B cell (primary cell): ENCODE data around the gene OR10R2. TPM values are rescaled to one million over a fixed set of nuclear protein-coding genes. Genes with fewer than 3 reads are reported as not detected.

Experiments used
- ATAC-seq: fragments of 200-7000 bp; cut with Tn5 transposase; one replicate; pipeline ENCODE4 v1.10.0; 2021; ENCODE audit warnings: low read depth, mild to moderate bottlenecking, moderate number of reproducible peaks, moderate library complexity
- CTCF ChIA-PET: fragments of 350-600 bp; sonication (Branson Sonifier 250); formaldehyde crosslinking; loops from one replicate; lab custom pipeline; 2021; ENCODE audit warnings: antibody characterized with exemption, inconsistent platforms; lab: Charles Lee
- POLR2A ChIA-PET: fragments of 350-600 bp; sonication (Branson Sonifier 250); formaldehyde crosslinking; loops from one replicate; lab custom pipeline; 2021; ENCODE audit warnings: antibody characterized with exemption; lab: Charles Lee
- DNase-seq: peaks from one replicate; pipeline ENCODE4 v3.0.0; 2013
- H2AFZ ChIP-seq: 2 replicates; pipeline ENCODE4 v1.6.1; 2012; ENCODE audit warnings: mild to moderate bottlenecking, low read depth, low read length; ENCODE audit not compliant: insufficient read depth, poor library complexity, severe bottlenecking
- H3K27ac ChIP-seq, 2 donors: 1 replicate in 1 of 2; 2 replicates in 1 of 2; pipeline ENCODE4 v1.5.1; 2012 to 2013; ENCODE audit warnings: low read length in 2 of 2, mild to moderate bottlenecking in 2 of 2, moderate library complexity in 1 of 2
- H3K27me3 ChIP-seq, 4 experiments: fragments of 200-600 bp in 1 of 4; sonication (generic) in 1 of 4; replicated peaks in 1 of 4; 1 replicate in 2 of 4; 2 replicates in 2 of 4; pipeline versions ENCODE4 v1.6.1 to v1.7.0; 2013 to 2016; ENCODE audit warnings: low read length in 3 of 4, mild to moderate bottlenecking in 2 of 4, mixed read lengths in 1 of 4, moderate library complexity in 1 of 4; ENCODE audit not compliant: insufficient read depth in 4 of 4, control insufficient read depth in 3 of 4; ENCODE audit errors: control extremely low read depth in 1 of 4
- H3K36me3 ChIP-seq, 2 experiments: replicated peaks in 1 of 2; 1 replicate in 1 of 2; 2 replicates in 1 of 2; pipeline versions ENCODE4 v1.6.1 to v1.7.1; 2013; ENCODE audit warnings: low read length in 1 of 2; ENCODE audit not compliant: insufficient read depth in 2 of 2, control insufficient read depth in 1 of 2; ENCODE audit errors: control extremely low read depth in 1 of 2, extremely low read depth in 1 of 2
- H3K4me1 ChIP-seq, 2 donors: fragments of 200-600 bp in 1 of 2; sonication (generic) in 1 of 2; 1 replicate in 1 of 2; 2 replicates in 1 of 2; pipeline versions ENCODE4 v1.5.1 to v1.6.1; 2013 to 2017; ENCODE audit warnings: low read length in 2 of 2; ENCODE audit not compliant: control insufficient read depth in 2 of 2, insufficient read depth in 2 of 2
- H3K4me2 ChIP-seq: replicated peaks from 2 replicates; pipeline ENCODE3; 2012; ENCODE audit warnings: mild to moderate bottlenecking, low read depth, low read length; ENCODE audit not compliant: poor library complexity, severe bottlenecking
- H3K4me3 ChIP-seq, 5 experiments: fragments of 200-600 bp in 1 of 5; sonication (generic) in 1 of 5; 1 replicate in 3 of 5; 2 replicates in 2 of 5; pipeline versions ENCODE4 v1.5.1 to v1.7.0; 2011 to 2016; ENCODE audit warnings: low read length in 4 of 5, mild to moderate bottlenecking in 4 of 5, low read depth in 2 of 5, control low read depth in 1 of 5, moderate library complexity in 1 of 5; ENCODE audit not compliant: insufficient read depth in 1 of 5; ENCODE audit errors: control extremely low read depth in 1 of 5, extremely low read depth in 1 of 5
- H3K79me2 ChIP-seq: fragments of 200-600 bp; sonication (generic); one replicate; pipeline ENCODE4 v1.6.0; 2016; ENCODE audit warnings: low read length; ENCODE audit not compliant: control insufficient read depth, insufficient read depth
- H3K9ac ChIP-seq: fragments of 200-600 bp; sonication (generic); 2 replicates; pipeline ENCODE4 v1.6.1; 2017; ENCODE audit warnings: mild to moderate bottlenecking, low read length, moderate library complexity
- H3K9me3 ChIP-seq, 3 donors: one replicate each; pipeline versions ENCODE4 v1.6.1 to v1.7.1; 2013; ENCODE audit warnings: low read length in 2 of 3; ENCODE audit not compliant: control insufficient read depth in 2 of 3, insufficient read depth in 1 of 3; ENCODE audit errors: control extremely low read depth in 1 of 3
- H4K20me1 ChIP-seq: 2 replicates; pipeline ENCODE4 v1.6.0; 2012; ENCODE audit warnings: mild to moderate bottlenecking, low read length; ENCODE audit not compliant: insufficient read depth, control insufficient read depth, poor library complexity, severe bottlenecking
- H3K27ac Mint-ChIP-seq: one replicate; pipeline ENCODE4 v1.8.0; 2021; ENCODE audit warnings: mixed read lengths
- H3K27me3 Mint-ChIP-seq: one replicate; pipeline ENCODE4 v1.8.0; 2021; ENCODE audit warnings: mixed read lengths
- H3K4me1 Mint-ChIP-seq: one replicate; pipeline ENCODE4 v1.8.0; 2021; ENCODE audit warnings: mixed read lengths
- H3K4me3 Mint-ChIP-seq: one replicate; pipeline ENCODE4 v1.8.0; 2021; ENCODE audit warnings: mixed read lengths
- H3K9me3 Mint-ChIP-seq: one replicate; pipeline ENCODE4 v1.8.0; 2022; ENCODE audit warnings: mixed read lengths; ENCODE audit not compliant: insufficient read depth
- EZH2 ChIP-seq: IDR thresholded peaks from 2 replicates; pipeline ENCODE4 v1.6.1; 2012; ENCODE audit warnings: borderline replicate concordance, low read depth, mild to moderate bottlenecking, moderate library complexity, low read length; ENCODE audit not compliant: insufficient read depth, poor library complexity, severe bottlenecking
- WGBS: methylation state at CpG from one replicate; pipeline ENCODE4 v1.1.5; 2013; ENCODE audit warnings: missing lambda C conversion rate; ENCODE audit not compliant: insufficient coverage; 5-methylcytosine and 5-hydroxymethylcytosine counted together
- intact Hi-C: fragments of 100-400 bp; cut with micrococcal nuclease; formaldehyde crosslinking; loops from one replicate; pipeline ENCODE4 v1.10.0; 2022
- polyA plus RNA-seq: library from polyadenylated mRNA; depleted of rRNA; stranded (reverse); fragments of >200 nt; gene quantifications from 2 replicates; pipeline ENCODE4 v1.2.3, GENCODE V29; 2012
- total RNA-seq, 2 donors: library from RNA; stranded (reverse); fragments of 120-200 nt in 1 of 2; gene quantifications; 1 replicate in 1 of 2; 2 replicates in 1 of 2; pipeline versions ENCODE4 v1.2.3 to v1.2.4, GENCODE V29; 2013 to 2022
- TF ChIP-seq, protein P1 (sequence below): fragments of 200-600 bp; IDR thresholded peaks from one replicate; pipeline ENCODE4 v1.8.0; 2022; ENCODE audit warnings: antibody characterized with exemption, mild to moderate bottlenecking

Gene OR10R2
- total and polyA plus RNA-seq, 2 donors (not counting 1 experiment from before 2014, with no cell fraction given): not detected

DNA sequence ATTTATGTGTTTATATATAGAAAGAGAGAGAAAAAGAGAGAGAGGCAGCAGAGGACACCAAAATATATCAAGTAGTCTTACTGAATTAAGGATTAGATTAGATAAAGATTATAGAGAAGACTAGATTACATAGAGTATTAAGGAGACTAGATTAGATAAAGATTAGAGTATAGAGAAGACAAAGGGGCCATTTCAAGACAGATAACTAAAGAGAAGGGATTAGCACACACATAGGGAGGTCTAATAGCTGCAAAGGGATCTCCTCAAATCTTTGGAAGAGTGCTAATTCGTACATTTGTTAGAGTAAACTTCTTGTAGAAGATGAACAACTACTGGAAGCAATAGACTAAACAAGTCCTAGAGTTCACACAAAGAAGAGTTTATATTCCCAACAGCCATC lies 48.0 kb downstream of the OR10R2 start:
- Histone ChIP-seq H3K27me3 (peaks cover 0 to 9% (median 8%) of the 10 kb centered on the region in 4 experiments), H3K36me3 (no peaks in the 10 kb centered on the region), H3K27ac (no peak overlapping the region), H4K20me1 (no peaks in the 10 kb centered on the region), H3K4me2 (no peak overlapping the region), H3K9ac (no peak overlapping the region), H3K4me3 (no peak overlapping the region), H2AFZ (no peak overlapping the region), H3K9me3 (no peaks in the 10 kb centered on the region), H3K4me1 (no peaks in the 10 kb centered on the region), H3K79me2 (no peaks in the 10 kb centered on the region)
- ChIA-PET CTCF (interaction anchor here (1.5 kb wide), 1 partner anchor 273 kb away, joined by 3 read pairs; no protein-coding TSS in a partner anchor), POLR2A (no interaction called here)
- DNase-seq (no peak), ATAC-seq (no peak)
- Mint-ChIP-seq H3K4me3 (no peak overlapping the region), H3K4me1 (no peaks in the 10 kb centered on the region), H3K9me3 (no peaks in the 10 kb centered on the region), H3K27ac (no peak overlapping the region), H3K27me3 (peaks cover 32% of the 10 kb centered on the region)
- intact Hi-C loops: no loop called here
- WGBS: no CpG with 5 or more reads among the region's 1 CpG
- TF ChIP-seq EZH2: no peak
- TF ChIP-seq, protein P1, sequence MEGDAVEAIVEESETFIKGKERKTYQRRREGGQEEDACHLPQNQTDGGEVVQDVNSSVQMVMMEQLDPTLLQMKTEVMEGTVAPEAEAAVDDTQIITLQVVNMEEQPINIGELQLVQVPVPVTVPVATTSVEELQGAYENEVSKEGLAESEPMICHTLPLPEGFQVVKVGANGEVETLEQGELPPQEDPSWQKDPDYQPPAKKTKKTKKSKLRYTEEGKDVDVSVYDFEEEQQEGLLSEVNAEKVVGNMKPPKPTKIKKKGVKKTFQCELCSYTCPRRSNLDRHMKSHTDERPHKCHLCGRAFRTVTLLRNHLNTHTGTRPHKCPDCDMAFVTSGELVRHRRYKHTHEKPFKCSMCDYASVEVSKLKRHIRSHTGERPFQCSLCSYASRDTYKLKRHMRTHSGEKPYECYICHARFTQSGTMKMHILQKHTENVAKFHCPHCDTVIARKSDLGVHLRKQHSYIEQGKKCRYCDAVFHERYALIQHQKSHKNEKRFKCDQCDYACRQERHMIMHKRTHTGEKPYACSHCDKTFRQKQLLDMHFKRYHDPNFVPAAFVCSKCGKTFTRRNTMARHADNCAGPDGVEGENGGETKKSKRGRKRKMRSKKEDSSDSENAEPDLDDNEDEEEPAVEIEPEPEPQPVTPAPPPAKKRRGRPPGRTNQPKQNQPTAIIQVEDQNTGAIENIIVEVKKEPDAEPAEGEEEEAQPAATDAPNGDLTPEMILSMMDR: no peak

DNA sequence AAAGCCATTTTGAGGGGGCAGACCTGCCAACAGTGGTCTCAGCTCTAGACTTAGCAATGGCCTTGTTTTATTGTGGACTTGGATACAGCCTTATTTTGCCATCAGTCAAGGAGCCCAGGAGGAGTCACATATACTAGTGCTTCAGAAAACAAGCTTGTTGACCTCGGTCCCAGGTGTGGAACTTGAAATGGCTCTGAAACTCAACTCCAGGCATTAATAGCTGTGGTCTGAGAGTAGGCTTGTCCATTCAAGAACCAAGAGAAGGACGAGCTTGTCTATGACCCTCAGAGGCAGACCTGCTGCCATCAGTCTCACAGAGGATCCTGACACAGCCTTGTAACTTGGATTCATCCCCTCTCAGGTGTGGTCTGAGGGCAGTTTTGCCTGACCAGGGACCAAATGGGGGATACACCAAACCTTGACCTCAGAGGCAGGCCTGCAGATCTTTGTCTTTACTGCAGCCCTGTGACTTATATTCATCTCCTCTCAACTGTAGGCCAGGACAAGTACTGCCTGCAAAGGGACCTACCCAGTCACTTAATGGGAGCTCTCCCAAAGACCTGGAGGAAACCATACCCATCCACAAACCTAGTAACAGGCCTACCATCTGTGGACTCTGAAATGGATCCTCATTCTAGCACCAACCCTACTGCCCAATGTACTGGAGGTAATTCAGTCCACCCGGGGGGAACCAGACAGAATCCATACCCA lies 49.1 kb downstream of the OR10R2 start:
- H3K9ac ChIP-seq: no peak overlapping the region
- H3K27ac ChIP-seq: no peak overlapping the region
- no peak overlapping the region for H3K4me3 ChIP-seq
- Mint-ChIP-seq H3K27me3 (peaks cover 26% of the 10 kb centered on the region), H3K9me3 (no peaks in the 10 kb centered on the region), H3K4me1 (no peaks in the 10 kb centered on the region), H3K27ac (no peak overlapping the region), H3K4me3 (no peak overlapping the region)
- no peak for TF ChIP-seq EZH2
- TF ChIP-seq, protein P1: no peak
- intact Hi-C loops: no loop called here
- POLR2A ChIA-PET: no interaction called here
- DNase-seq: no peak
- no peaks in the 10 kb centered on the region for H3K79me2 ChIP-seq
- 100% methylated on average over 3 of the region's 3 CpGs for WGBS
- H3K4me2 ChIP-seq: no peak overlapping the region
- no peaks in the 10 kb centered on the region for H3K4me1 ChIP-seq
- H3K36me3 ChIP-seq: no peaks in the 10 kb centered on the region
- no peaks in the 10 kb centered on the region for H4K20me1 ChIP-seq
- no peaks in the 10 kb centered on the region for H3K9me3 ChIP-seq
- H2AFZ ChIP-seq: no peak overlapping the region
- ATAC-seq: no peak
- peaks cover 0 to 9% (median 8%) of the 10 kb centered on the region in 4 experiments for H3K27me3 ChIP-seq
- CTCF ChIA-PET: interaction anchor here (1.5 to 1.9 kb wide), 2 partner anchors 274 to 317 kb away, joined by 3 to 6 read pairs; no protein-coding TSS in a partner anchor
